Activated CD4-positive, CD25-positive, alpha-beta regulatory T cell treated with anti-CD3 and anti-CD28 coated beads, Interleukin-2, amount 50 U/mL, for 72 hours (primary cell): ENCODE results near the gene SLC26A8.
"Not testable (repeated sequence)": the region's sequence is repeated elsewhere in the genome, so short reads cannot be mapped to it uniquely, and the experiment has no call there.

Source experiments
- DNase-seq: peaks from one replicate; pipeline ENCODE4 v3.0.0; 2021

Gene SLC26A8

DNA sequence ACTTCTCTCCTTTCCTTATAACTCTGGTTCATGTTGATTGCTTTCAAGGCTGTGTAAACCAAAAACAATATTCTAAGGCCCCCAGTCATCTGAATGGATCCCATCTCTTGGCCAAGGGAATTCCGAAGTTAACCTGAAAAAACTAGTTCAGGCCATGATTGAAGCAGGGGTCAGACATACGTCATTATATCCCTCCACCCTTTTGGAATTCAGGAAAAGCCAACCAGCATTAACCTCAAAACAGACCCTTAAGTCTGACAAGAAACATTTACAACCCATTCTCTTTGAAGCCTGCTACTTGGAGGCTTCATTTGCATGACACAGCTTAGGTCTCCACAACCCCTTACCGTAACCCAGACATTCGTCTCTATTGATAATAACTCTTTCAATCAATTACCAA, 39.7 kb downstream of the SLC26A8 start:
- DNase-seq = no peak

DNA sequence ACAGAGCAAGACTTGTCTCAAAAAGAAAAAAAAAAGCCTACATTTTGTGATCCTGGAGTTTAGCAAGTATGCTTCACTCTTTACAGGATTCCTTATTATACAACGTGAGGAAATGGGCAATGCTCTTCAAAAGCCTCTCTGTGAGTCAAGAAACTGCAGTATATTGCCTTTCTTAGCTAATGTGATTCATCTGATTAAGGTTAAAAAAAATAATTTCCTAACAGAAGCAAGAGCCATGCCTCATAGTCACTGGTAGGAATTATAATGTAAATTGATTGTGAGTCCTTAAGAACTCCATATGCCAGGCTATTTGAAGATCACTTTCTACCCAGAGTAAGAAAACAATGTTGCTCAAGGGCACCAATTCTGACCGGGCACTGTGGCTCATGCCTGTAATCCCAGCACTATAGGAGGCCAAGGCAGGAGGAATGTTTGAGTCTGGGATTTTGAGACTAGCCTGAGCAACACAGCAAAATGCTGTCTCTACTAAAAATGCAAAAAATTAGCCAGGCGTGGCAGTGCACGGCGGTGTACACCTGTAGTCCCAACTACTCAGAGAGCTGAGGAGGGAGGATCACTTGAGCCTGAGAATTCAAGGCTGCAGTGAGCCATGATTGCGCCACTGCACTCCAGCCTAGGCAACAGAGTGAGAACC, 43.3 kb downstream of the SLC26A8 start:
- no peak for DNase-seq

DNA sequence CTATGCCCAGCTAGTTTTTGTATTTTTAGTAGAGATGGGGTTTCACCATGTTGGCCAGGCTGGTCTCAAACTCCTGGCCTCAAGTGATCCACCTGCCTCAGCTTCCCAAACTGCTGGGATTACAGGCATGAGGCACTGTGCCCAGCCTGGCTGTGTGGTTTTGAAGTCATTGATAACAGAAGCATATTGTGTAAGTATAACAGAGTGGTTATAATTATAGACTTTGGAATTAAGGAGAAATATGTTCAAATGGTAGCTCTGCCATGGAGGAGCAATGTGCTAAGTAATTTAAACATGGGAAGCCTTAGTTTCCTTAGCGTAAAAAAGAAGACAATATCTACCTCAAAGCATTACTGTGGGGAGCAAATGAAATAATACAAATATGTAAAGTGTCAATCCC, 44.3 kb downstream of the SLC26A8 start:
- not testable (repeated sequence) for DNase-seq

GRCh38 chr6:35977308-35977707, 47.1 kb downstream of the SLC26A8 start:
- DNase-seq = no peak

DNA sequence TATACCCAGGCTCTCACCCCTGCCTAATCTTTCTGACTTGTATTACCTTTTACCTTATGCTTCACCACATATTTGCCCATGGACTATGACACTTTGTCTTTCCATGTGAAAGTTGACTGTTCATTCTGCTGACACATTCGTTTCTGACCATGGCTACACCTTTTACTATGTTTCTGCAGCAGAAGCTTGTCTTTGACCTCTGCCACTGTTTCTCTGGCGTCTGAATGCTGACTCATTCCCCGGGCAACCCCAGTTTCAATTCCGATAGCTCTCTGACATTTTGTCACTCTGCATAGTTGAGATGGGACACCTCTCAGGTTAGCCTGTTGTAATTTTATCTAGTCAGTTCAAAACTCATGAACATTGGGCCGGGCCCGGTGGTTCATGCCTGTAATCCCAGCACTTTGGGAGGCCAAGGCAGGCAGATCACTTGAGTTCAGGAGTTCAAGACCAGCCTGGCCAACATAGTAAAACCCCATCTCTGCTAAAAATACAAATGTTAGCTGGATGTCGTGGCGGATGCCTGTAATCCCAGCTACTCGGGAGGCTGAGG, 50.7 kb downstream of the SLC26A8 start:
- DNase-seq = no peak

GRCh38 chr6:35972471-35973367, 51.7 kb downstream of the SLC26A8 start:
- no peak for DNase-seq

DNA sequence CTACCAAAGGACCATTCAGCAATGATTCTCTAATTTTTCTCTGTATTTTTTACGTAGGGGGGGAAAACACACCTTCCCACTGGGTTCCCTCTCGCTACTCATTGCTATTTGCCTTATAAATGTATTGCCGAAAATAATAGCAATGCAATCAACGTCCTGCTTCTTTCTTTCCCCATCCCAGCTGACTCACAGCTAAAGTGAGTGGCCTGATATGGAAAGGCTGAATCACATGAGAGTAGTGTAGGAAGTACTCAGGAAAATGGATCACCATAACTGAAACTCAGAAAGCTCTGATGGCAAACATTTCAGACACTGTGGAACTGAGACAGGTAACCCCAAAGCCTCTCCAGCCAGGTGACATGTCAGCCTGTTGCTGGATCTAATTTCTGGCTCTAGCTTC, 54.3 kb downstream of the SLC26A8 start:
- no peak for DNase-seq

GRCh38 chr6:35969646-35970045, 54.8 kb downstream of the SLC26A8 start:
- no peak for DNase-seq

DNA sequence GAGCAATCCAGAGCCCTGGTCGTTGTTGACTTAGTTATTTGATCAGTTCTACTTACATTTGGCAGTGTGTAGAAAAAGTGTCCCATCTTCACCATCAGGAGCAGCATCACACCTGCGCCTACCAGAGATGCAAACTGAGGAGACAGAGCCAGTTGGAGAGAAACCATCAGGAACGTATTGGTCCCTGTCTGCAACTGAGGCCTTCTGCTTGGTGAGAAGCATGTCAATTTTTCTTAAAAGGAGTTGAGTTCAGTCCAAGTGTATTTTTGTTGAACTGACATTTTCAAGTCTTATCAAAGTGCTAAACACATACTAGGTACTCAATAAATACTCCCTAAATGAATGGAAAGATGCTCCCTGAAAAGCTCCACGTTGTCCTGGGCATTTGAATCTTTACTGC, 55.6 kb downstream of the SLC26A8 start:
- DNase-seq = no peak

DNA sequence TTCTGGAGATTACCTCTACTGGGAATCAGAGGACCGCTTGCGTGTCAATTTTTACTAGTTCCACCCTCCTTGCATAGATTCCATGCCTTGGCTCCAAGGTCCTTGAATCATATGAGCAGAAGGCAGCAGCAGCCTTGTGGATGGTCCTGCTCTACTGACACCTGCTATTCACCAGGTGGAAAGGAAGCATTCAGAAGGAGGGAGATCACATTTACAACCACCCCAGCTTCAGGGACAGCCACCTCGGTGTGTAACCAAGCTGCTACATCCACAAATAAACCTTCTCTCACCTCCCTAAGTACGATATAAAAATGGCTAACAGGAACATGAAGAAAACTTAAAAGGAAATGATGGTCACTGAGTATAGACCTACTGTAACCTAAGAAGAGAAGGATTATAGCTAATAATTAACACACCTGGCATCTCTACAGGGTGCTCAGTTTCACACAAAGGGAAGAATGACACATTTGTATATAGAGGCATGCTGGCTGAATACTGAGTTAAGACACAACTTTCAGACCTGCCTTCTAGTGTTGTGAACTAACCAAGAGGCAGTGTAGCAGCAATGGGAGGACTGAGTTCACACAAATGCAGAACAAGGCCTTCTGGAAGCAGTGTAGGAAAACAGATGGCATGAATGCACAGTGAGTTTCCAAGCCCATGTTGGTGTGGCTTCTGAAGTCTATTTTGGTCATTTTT, 57.2 kb downstream of the SLC26A8 start:
- DNase-seq = no peak

GRCh38 chr6:35962779-35963560, 61.5 kb downstream of the SLC26A8 start:
- DNase-seq = no peak

GRCh38 chr6:35960187-35960586, 64.3 kb downstream of the SLC26A8 start:
- DNase-seq = no peak

DNA sequence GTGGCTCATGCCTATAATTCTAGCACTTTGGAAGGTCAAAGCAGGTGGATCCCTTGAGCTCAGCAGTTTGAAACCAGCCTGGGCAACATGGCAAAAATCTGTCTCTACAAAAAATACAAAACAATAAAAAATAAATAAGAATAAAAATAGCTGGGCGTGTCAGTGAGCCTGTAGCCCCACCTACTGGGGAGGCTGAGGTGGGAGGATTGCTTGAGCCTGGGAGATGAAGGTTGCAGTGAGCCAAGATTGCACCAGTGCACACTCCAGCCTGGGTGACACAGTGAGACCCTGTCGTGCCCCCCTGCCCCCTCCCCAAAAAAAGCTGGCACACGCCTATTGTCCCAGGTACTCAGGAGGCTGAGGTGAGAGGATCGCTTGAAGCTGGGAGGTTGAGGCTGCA, 68.5 kb downstream of the SLC26A8 start:
- DNase-seq = no peak

DNA sequence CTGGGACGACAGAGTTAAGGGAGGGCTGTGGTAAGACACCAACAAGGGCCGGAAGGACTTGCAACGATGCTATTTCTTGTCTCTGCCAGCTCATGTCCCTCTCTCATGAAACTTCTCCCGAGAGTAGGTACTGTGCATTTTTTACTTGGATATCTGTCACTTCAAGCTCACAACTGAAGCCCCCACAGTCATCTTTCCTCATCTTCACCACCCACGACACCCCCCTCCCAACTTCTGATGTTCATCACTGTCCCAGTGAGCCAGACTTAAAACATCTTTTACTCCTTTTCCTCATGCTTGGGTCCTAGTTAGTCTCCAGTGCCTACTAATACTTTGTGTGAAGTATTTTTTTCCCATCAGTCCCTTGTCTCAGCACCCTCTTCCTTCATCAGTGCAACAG, 68.9 kb downstream of the SLC26A8 start:
- DNase-seq = no peak

DNA sequence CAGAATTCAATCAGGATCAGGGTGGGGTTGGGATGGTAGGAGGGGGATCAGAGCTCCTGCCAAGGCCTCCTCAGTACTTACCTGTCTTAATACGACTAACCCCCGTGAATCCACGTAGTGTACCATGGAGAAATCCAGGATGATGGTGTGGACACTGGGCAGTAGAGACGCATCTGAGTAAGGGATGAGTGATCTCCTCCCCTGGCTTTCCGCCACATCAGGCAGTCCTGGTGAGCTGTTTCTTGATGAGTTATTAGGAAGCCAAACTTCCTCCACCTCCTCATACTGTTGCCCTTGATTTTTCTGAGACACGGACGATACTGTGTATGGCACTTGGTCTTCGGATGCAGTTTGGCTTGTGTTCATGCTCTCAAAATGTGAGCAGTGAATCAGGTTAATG, 69.4 kb downstream of the SLC26A8 start:
- no peak for DNase-seq

DNA sequence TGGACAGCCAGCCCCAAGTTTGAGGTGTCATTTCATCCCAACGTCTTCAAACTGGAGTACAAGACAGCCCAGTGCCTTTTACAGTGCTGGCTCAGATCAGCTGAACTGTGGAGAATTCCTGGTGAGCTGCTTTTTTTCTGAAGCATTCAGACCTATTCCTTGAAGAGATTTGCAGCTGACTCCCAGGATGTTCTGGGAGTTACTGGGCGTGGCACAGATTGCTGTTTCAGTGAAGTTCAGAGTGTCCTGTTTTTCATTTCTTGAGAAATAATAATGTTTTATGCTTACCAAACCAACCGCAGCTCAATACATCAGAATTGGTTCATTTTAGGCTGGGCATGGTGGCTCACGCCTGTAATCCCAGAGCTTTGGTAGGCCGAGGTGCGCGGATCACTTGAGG, 70.1 kb downstream of the SLC26A8 start:
- DNase-seq = no peak

DNA sequence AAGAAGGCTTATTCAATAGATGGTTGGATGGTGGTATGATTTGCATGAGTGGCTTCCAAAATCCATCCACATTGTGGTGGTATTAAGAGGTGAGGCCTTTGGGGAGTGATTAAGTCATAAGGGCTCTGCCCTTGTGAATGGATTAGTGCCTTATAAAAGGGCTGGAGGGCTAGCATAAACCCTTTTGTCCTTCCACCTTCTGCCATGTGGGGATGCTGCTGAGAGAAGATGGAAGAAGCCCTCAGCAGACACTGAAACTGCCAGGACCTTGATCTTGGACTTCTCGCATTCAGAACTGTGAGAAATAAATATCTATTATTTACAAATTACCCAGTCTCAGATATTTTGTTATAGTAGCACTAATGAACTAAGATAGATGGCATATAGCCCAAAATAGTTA, 75.7 kb downstream of the SLC26A8 start:
- no peak for DNase-seq

DNA sequence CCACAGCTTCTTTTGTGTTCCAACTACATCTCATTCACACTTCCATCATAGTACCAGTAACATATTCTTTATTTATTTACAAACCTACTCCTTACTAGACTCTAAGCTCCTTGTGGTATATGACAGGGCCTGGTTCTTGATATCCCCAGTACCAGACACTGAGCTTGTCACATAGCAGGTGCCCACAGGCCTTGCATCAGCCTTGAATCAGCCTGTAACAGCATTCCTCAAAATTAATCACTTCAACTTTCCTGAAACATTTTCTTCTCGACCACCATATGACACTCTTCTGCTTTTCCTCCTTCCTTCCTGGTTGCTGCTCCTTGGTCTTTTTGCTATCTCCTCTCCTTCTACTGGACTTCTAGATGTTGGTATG, 78.8 kb downstream of the SLC26A8 start:
- DNase-seq = no peak

DNA sequence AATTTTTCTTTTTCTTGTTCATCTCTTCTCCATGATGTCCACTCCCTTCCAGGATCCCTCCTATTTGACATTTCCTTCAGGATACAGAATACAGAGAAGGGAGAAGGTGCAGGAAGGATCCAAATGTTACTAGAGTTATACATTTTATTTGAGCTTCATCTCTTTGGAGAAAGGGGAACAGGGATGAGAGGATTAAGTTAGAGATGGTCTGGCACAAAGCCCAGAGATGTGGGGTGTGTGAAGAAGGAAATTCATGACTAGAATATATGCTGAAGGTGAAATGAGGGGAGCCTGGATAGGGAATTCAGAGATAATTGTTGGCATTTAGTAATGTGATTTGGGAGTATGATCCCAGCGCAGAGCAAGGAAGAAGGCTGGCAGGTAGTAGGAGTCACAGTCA, 81.1 kb downstream of the SLC26A8 start:
- no peak for DNase-seq

- DNase-seq = no peak
These were observed 82.1 kb downstream of the SLC26A8 start for GRCh38 chr6:35942355-35942754.

- not testable (repeated sequence) for DNase-seq
These were observed 83.3 kb downstream of the SLC26A8 start for GRCh38 chr6:35941170-35941569.

DNA sequence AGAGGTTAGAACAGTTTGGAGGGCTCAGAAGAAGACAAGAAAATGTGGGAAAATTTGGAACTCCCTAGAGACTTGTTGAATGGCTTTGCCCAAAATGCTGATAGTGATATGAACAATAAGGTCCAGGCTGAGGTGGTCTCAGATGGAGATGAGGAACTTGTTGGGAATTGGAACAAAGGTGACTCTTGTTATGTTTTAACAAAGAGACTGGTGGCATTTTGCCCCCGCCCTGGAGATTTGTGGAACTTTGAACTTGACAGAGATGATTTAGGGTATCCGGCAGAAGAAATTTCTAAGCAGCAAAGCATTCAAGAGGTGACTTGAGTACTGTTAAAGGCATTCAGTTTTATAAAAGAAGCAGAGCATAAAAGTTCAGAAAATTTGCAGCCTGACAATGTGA, 84.4 kb downstream of the SLC26A8 start:
- not testable (repeated sequence) for DNase-seq

GRCh38 chr6:35939259-35939658, 85.2 kb downstream of the SLC26A8 start:
- not testable (repeated sequence) for DNase-seq
